Fibroblast of lung (primary cell): ENCODE measurements around the gene KRT16. TPM values are rescaled to one million over a fixed set of nuclear protein-coding genes. Genes with fewer than 3 reads are reported as not detected.

Experiments used
- DNase-seq, 2 donors: peaks; one replicate each; pipeline versions ENCODE4 v3.0.0 to v3.0.0-alpha.2; 2010; ENCODE audit warnings: low read depth in 2 of 2
- H2AFZ ChIP-seq: 2 replicates; pipeline ENCODE4 v1.5.1; 2012; ENCODE audit warnings: low read length, control low read depth, inconsistent platforms
- H3K27ac ChIP-seq: 2 replicates; pipeline ENCODE4 v1.5.1; 2011; ENCODE audit warnings: low read length, control low read depth; ENCODE audit not compliant: insufficient read depth
- H3K27me3 ChIP-seq: 2 replicates; pipeline ENCODE4 v1.5.1; 2011; ENCODE audit warnings: mild to moderate bottlenecking, low read length; ENCODE audit not compliant: control insufficient read depth, insufficient read depth
- H3K36me3 ChIP-seq: 2 replicates; pipeline ENCODE4 v1.5.1; 2011; ENCODE audit warnings: low read length; ENCODE audit not compliant: control insufficient read depth, insufficient read depth
- H3K4me1 ChIP-seq: 2 replicates; pipeline ENCODE4 v1.5.1; 2011; ENCODE audit warnings: low read length; ENCODE audit not compliant: control insufficient read depth, insufficient read depth; ENCODE audit errors: extremely low read depth
- H3K4me2 ChIP-seq: 2 replicates; pipeline ENCODE4 v1.5.1; 2011; ENCODE audit warnings: low read length, control low read depth; ENCODE audit not compliant: insufficient read depth; ENCODE audit errors: extremely low read depth
- H3K4me3 ChIP-seq, 4 experiments: fragments of 200-600 bp in 1 of 4; sonication (generic) in 1 of 4; replicated peaks in 1 of 4; 2 replicates each; pipeline ENCODE4 v1.5.1; 2011 to 2016; ENCODE audit warnings: low read length in 4 of 4, low read depth in 3 of 4, mild to moderate bottlenecking in 3 of 4, control low read depth in 2 of 4, inconsistent platforms in 1 of 4, mixed read lengths in 1 of 4; ENCODE audit not compliant: insufficient read depth in 1 of 4; ENCODE audit errors: control extremely low read depth in 1 of 4
- H3K79me2 ChIP-seq: 2 replicates; pipeline ENCODE4 v1.5.1; 2012; ENCODE audit warnings: mild to moderate bottlenecking, low read length, inconsistent platforms; ENCODE audit not compliant: control insufficient read depth, insufficient read depth
- H3K9ac ChIP-seq: 2 replicates; pipeline ENCODE4 v1.5.1; 2011; ENCODE audit warnings: mild to moderate bottlenecking, low read length, control low read depth; ENCODE audit not compliant: insufficient read depth
- H3K9me3 ChIP-seq: 2 replicates; pipeline ENCODE4 v1.5.1; 2012; ENCODE audit warnings: low read depth, low read length; ENCODE audit not compliant: control insufficient read depth, insufficient read depth
- H4K20me1 ChIP-seq: 2 replicates; pipeline ENCODE4 v1.5.1; 2011; ENCODE audit warnings: low read length; ENCODE audit not compliant: control insufficient read depth, insufficient read depth; ENCODE audit errors: extremely low read depth
- CTCF ChIP-seq, 2 donors: IDR thresholded peaks in 1 of 2; conservative IDR thresholded peaks in 1 of 2; 1 replicate in 1 of 2; 2 replicates in 1 of 2; pipeline ENCODE4 v1.5.1; 2011 to 2012; ENCODE audit warnings: low read length in 2 of 2, control low read depth in 1 of 2, inconsistent platforms in 1 of 2, low read depth in 1 of 2, mild to moderate bottlenecking in 1 of 2
- EZH2 ChIP-seq: IDR thresholded peaks from 2 replicates; pipeline ENCODE4 v1.5.1; 2012; ENCODE audit warnings: low read length, control low read depth, mild to moderate bottlenecking; ENCODE audit errors: missing control alignments
- polyA plus RNA-seq, 2 donors: library from polyadenylated mRNA; depleted of rRNA in 1 of 2; stranded (reverse) in 1 of 2; unstranded in 1 of 2; fragments of >200 nt; gene quantifications; 2 replicates each; pipeline ENCODE4 v1.2.1, GENCODE V29; 2011 to 2012; ENCODE audit warnings: missing spikeins in 1 of 2
- total RNA-seq: library from RNA; depleted of rRNA; stranded (reverse); fragments of >200 nt; gene quantifications from 2 replicates; pipeline ENCODE4 v1.2.1, GENCODE V29; 2014

Gene KRT16
- total and polyA plus RNA-seq, 2 donors (not counting 1 experiment from before 2014, with no cell fraction given), result 0.09 TPM; not detected in 1

- Histone ChIP-seq H3K4me3 (peak overlapping the region; percentile 45 to 49 (median 48)), H3K27me3 (no peaks in the 10 kb centered on the region), H3K79me2 (no peaks in the 10 kb centered on the region), H3K36me3 (no peaks in the 10 kb centered on the region), H3K9ac (peak overlapping the region; percentile 16), H3K9me3 (no peaks in the 10 kb centered on the region), H3K27ac (no peak overlapping the region), H2AFZ (peak overlapping the region; percentile 98), H3K4me2 (peak overlapping the region; percentile 98), H3K4me1 (peaks cover 11% of the 10 kb centered on the region), H4K20me1 (no peaks in the 10 kb centered on the region)
- TF ChIP-seq CTCF (conservative IDR thresholded peaks at IDR 0.05 in 1 of 2, IDR thresholded peaks at IDR 0.05 in 1 of 2; ENCODE audit: low read depth in 1 of 2, low read length in 2 of 2) (peak; percentile 88 to 89), EZH2 (no peak)
- DNase-seq, result peak; percentile 70 to 82
These were observed 36.0 kb upstream of the KRT16 start for GRCh38 chr17:41648411-41649195.

- Histone ChIP-seq H3K79me2 (no peaks in the 10 kb centered on the region), H3K4me1 (peaks cover 11% of the 10 kb centered on the region), H3K36me3 (no peaks in the 10 kb centered on the region), H3K9me3 (no peaks in the 10 kb centered on the region), H3K4me2 (peak overlapping the region; percentile 98), H2AFZ (peak overlapping the region; percentile 98), H3K27ac (no peak overlapping the region), H3K27me3 (no peaks in the 10 kb centered on the region), H4K20me1 (no peaks in the 10 kb centered on the region), H3K4me3 (peak overlapping the region; percentile 45 to 49 (median 48)), H3K9ac (no peak overlapping the region)
- DNase-seq, result peak; percentile 44 to 65
- TF ChIP-seq EZH2, result no peak
- TF ChIP-seq CTCF (conservative IDR thresholded peaks at IDR 0.05 in 1 of 2, IDR thresholded peaks at IDR 0.05 in 1 of 2; ENCODE audit: low read depth in 1 of 2, low read length in 2 of 2), result peak; percentile 77 to 86
These were observed 35.4 kb upstream of the KRT16 start for GRCh38 chr17:41647940-41648410.

GRCh38 chr17:41647038-41647813, 34.7 kb upstream of the KRT16 start:
- Histone ChIP-seq H3K36me3 (no peaks in the 10 kb centered on the region), H2AFZ (peak overlapping the region; percentile 1), H3K79me2 (no peaks in the 10 kb centered on the region), H4K20me1 (no peaks in the 10 kb centered on the region), H3K4me3 (no peak overlapping the region), H3K9me3 (no peaks in the 10 kb centered on the region), H3K4me2 (no peak overlapping the region), H3K27ac (no peak overlapping the region), H3K9ac (no peak overlapping the region), H3K4me1 (peaks cover 11% of the 10 kb centered on the region), H3K27me3 (no peaks in the 10 kb centered on the region)
- no peak for TF ChIP-seq EZH2
- TF ChIP-seq CTCF (conservative IDR thresholded peaks at IDR 0.05 in 1 of 2, IDR thresholded peaks at IDR 0.05 in 1 of 2; ENCODE audit: low read depth in 1 of 2, low read length in 2 of 2), result no peak
- no peak for DNase-seq
